ENCODE results near the gene CYB561D1. TPM values are rescaled to one million over a fixed set of nuclear protein-coding genes. Genes with fewer than 3 reads are reported as not detected.

Gene CYB561D1
- total and polyA plus RNA-seq, 9 of the 15 experiments (the other 6 are each of a cell fraction or from before 2014, with no cell fraction given) = 0.71 to 7.2 (median 3.5) TPM

DNA sequence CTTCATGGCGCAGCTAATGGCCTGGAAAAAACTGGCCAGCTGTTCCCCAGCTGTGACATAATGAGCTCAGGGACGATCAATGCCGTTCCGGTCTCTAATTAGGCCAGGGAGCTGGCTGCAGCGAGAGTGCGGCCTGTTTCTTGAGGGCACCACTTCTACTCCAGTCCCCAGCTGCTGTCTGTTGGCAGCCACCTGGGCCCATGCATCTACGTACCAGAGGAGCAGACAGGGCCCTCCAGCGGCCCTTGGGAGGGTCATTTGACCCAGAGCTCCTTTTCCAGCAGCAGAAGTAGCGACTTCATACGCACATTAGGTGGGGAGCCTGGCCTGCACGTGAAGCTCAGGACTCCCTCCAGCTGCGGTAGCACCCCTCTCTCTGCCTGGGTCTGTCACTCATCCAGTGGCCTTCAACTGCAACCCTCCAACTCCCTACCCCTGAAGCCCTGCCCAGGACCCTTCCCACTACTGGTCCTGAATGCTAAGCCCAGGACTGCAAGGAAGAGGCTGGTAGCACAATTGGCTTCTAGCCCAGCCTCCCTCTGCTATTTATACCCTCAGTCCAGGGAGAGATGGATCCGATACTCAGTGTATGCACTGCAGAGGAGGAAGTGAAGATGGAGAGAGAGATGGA is 36.7 kb downstream of the CYB561D1 start:
- POLR2A ChIA-PET = interaction anchor here (0.6 to 4.9 kb wide), 9 partner anchors 11 to 316 kb away, joined by 3 to 21 read pairs (median 11); partner anchors contain the start of genes ATXN7L2 and GNAI3
- peak overlapping the region in 1 of 2 experiments; percentile 61; a peak in 2 of 4 replicates for H3K9ac ChIP-seq (ENCODE audit: insufficient read depth in 1 of 2, low read depth in 2 of 2, low read length in 2 of 2)
- TF ChIP-seq SPI1 (IDR thresholded peaks at IDR 0.05; ENCODE audit: borderline replicate concordance, low read depth, low read length) (0 out of 2 replicates have a peak, but pooled peaks have one; percentile 2), NFYB (IDR thresholded peaks at IDR 0.05; ENCODE audit: extremely low read depth, insufficient read length) (no peak), ZNF586 (CRISPR knock-in tag; conservative IDR thresholded peaks at IDR 0.05) (no peak), SLC30A9 (CRISPR knock-in tag; IDR thresholded peaks at IDR 0.05) (no peak), PRPF4 (IDR thresholded peaks at IDR 0.05; ENCODE audit: insufficient read depth, low read depth, low read length, poor library complexity, severe bottlenecking) (no peak)
- H3K27me3 ChIP-seq (ENCODE audit: control insufficient read depth in 2 of 2, insufficient read depth in 2 of 2, low read length in 2 of 2) = peaks cover 15 to 26% of the 10 kb centered on the region in 2 experiments
- ATAC-seq = no peak
- H3K36me3 ChIP-seq (ENCODE audit: control insufficient read depth, insufficient read depth, low read length) = no peaks in the 10 kb centered on the region
- no peak for DNase-seq (ENCODE audit: extremely low read depth in 1 of 4, low spot score in 3 of 4)
- H3K4me1 ChIP-seq (replicated peaks in 1 of 2; ENCODE audit: control insufficient read depth in 2 of 2, insufficient read depth in 2 of 2, low read length in 2 of 2) = peaks cover 9 to 14% of the 10 kb centered on the region in 2 experiments; a peak in 4 of 5 replicates
- H3K9me1 ChIP-seq (ENCODE audit: control insufficient read depth, insufficient read depth, low read length) = no peaks in the 10 kb centered on the region
- H3K4me3 ChIP-seq = no peak overlapping the region
- CTCF ChIA-PET (ENCODE audit: low intra/inter-chr PET ratio) = interaction anchor here (3.7 to 5.3 kb wide), 3 partner anchors 30 to 268 kb away, joined by 32 to 131 read pairs (median 84); partner anchors contain the start of gene CYB561D1
- in situ Hi-C loops (cut with MboI) = loop anchor here (5.0 kb wide), 2 partner anchors 33 to 268 kb away; no protein-coding TSS in a partner anchor
- no peaks in the 10 kb centered on the region for H4K20me1 ChIP-seq (replicated peaks; ENCODE audit: control insufficient read depth, insufficient read depth, low read length)
- no peaks in the 10 kb centered on the region for H3K9me3 ChIP-seq (replicated peaks; ENCODE audit: control insufficient read depth, insufficient read depth, low read depth, low read length)
- no peak for FAIRE-seq
- WGBS (ENCODE audit: insufficient coverage, low coverage, missing lambda C conversion rate) = 59% methylated on average over 13 of the region's 13 CpGs
- intact Hi-C loops (cut with micrococcal nuclease) = loop anchor here (5.0 to 10.0 kb wide), 2 partner anchors 108 to 416 kb away; partner anchors contain the start of gene ELAPOR1
- no peak overlapping the region for H3K4me2 ChIP-seq (ENCODE audit: insufficient read depth, low read length)
- H2AFZ ChIP-seq (ENCODE audit: low read depth, low read length) = no peak overlapping the region
- BruUV-seq (replicated peaks) = no TSS peak
- no peak overlapping the region for H3K27ac ChIP-seq (ENCODE audit: extremely low read depth, low read depth, low read length)
- H3K79me2 ChIP-seq (ENCODE audit: control insufficient read depth, insufficient read depth, low read length) = no peaks in the 10 kb centered on the region

All from K562 (cell line).